ENCODE measurements around the gene CYFIP2.

Gene CYFIP2

DNA sequence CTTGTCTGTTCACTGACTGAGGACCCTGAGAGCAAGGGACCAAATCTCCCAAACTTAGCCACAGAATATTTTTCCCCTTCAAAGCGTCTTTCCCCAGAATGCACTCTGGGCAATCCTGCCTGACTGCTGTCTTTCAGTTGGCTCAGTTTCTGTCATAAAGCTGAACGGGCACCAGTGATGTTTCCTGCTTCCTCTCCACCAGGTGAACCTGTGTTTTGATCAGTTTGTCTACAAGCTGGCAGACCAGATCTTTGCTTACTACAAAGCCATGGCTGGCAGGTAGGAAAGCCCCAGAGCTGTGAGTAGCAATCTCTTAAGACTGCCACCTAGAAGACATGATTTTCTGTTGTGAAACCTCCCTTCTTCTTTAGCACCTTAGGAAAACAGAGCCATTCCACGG, 61.8 kb downstream of the CYFIP2 start:
- no peak for DNase-seq

DNA sequence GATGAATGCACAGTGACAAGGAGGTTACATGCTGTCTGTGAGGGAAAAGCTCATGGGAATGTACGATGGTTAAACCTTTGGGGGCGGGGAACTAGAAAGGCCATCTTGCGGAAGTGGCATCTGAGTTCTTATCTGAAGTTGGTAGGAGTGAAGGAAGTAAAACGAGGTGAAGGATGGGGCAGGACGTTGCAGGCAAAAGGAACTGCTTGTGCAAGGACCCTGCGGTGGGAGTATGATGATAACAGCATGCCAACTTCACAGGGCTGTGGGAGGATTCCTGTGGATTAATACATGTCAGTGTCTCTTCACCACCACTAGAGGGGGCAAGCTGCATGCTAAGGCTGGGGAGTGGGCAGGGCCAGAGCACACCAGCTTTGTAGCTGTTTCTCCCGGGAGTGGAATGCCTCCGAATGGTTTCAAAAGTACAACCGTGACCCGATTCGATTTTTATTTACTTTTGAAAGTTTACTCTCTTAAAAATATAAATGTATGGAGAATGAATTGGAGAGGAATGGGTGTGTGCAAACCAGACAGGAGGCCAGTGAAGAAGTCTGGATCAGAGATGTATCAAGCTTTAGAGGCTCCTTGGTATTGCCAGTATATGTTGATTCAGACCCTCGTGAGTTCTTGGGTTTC, 62.5 kb downstream of the CYFIP2 start:
- DNase-seq: peak; percentile 55 to 57

DNA sequence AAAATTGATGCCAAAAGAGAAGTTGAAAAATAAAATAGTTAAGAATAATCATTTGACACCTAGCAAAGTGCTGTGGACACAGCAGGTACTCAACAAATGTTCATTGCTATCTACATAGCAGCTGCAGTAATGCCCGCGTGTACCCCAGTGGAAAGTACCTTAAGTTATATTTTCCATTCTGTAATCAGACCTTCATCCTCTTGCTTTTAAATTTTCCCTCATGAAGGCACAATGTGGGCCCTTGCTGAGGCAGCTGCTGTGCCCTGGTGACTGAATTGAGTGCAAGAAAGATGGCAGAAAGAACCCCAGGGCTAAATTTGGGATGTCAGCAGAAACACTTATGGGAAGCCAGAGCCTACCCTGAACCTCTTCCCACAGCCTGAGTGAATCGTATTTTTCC, 65.9 kb downstream of the CYFIP2 start:
- DNase-seq: no peak

- DNase-seq: no peak
These were observed 69.9 kb downstream of the CYFIP2 start for GRCh38 chr5:157335534-157336422.

DNA sequence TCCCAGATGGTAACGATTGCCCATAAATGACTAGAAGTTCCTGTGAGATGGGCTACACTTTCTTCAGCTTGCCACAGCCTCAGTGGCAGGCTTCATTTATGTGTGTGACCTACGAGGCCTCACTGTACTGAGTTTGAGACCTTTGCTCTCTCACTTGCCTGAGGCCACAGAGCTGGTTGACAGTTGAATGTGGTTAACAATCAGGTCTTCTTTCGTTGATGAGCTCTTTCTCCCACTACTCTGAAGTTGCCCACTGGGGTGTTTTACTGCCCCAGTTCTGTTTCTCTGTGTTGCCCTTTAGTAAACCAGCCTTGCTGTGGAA, 70.5 kb downstream of the CYFIP2 start:
- DNase-seq: no peak

GRCh38 chr5:157339409-157339808, 73.5 kb downstream of the CYFIP2 start:
- no peak for DNase-seq

GRCh38 chr5:157342822-157343402, 77.0 kb downstream of the CYFIP2 start:
- peak; percentile 50 to 58 for DNase-seq

DNA sequence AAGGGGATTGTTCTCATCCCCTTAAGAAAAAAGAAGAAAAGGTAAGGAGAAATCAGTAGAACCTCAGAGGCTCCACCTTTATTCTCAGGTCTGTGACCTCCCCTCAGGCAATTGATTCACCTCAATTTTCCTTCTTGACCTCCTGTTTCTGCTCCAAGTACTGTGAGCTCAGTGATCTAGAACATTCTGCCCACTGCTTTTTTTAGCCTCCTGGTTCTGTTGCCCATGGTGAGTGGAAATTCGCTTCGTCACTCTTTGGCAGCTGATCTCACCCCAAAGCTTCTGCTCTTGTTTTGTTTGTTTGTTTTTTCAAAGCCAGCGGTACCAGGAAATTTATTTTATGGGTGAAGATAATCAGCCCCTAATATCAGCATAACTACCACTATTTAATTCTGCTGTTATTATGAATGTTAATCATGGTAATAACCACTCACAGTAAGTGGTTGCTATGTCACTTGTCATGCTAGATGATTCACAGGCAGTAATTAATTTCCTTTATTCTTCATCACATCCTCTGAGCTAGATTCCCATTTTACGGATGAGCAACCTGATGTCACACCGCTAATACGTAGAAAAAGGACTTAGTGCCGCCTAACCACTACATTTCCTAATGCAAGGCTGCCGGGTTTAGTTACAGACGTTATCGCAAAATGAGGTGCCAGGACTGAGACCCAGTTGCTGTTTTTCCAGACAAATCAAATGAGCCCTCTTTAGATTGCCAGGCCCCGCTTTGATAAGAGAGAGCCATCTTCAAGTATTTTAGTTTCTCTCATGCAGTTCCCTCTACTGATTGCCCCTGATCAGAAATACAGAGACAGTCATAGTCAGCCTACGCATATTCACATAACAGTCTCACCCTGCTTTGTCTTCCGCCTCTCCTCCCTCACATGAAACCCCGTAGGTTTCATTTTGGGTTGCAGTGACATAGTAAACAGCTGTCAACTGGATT, 78.2 kb downstream of the CYFIP2 start:
- DNase-seq: peak; percentile 29 to 34

- DNase-seq: no peak
These were observed 79.1 kb downstream of the CYFIP2 start for GRCh38 chr5:157345067-157345466.

DNA sequence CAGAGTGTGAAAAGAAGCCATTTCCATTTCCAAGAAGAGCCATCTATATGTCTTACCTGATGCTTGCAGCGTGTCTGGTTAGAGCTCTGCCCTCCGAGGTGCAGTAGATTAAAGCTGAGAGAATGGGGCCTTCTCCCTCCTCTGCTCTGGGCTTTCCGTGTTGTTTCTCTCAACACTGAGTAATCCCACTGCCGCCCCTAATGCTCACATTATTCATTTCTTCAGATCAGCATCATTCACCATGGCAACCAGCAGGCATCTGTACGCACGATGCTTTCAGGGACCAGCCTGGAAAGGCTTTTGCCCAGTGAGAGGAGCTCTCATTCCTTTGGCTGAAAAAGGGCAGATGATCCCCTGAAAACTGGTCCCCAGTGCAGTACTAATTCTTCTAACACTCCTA, 79.6 kb downstream of the CYFIP2 start:
- DNase-seq: peak in 1 of 2 experiments; percentile 38

GRCh38 chr5:157347301-157348048, 81.6 kb downstream of the CYFIP2 start:
- DNase-seq: no peak

GRCh38 chr5:157348049-157348400, 82.1 kb downstream of the CYFIP2 start:
- no peak for DNase-seq

GRCh38 chr5:157350939-157351801, 85.2 kb downstream of the CYFIP2 start:
- no peak for DNase-seq

DNA sequence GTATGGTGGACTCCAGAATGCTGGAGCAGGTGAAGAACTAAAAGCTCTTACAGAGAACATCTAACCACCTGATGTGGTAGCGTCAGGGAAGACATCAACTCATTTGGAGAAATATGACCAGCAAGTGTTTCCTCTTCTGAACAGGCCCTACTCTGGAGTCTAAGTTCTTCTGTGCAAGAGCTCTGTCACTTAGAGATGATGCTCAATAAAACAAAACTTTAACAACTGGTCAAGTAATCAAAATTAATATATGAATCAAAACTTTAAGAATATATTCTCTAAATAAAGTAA, 85.8 kb downstream of the CYFIP2 start:
- DNase-seq: no peak

GRCh38 chr5:157352756-157353340, 86.9 kb downstream of the CYFIP2 start:
- peak; percentile 73 to 80 for DNase-seq

DNA sequence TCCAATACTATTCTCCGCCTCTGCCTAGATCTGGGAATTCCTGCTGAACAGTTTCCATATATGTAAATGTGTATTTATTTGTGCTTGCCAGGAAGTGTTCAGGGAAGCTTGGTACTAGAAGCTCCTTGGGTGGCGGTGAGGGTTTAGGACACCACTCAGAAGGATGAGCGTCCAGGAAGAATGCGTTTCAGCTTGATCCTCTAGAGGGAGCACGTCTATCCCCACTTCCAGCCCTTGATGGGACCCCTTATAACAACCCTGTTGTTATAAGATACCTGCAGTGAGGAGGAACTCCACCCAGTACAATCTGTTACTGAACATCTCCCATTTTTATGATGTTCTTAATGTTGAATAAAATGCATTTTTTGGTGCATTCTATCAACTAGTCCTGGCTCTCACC, 88.9 kb downstream of the CYFIP2 start:
- no peak for DNase-seq

GRCh38 chr5:157356576-157356975, 90.7 kb downstream of the CYFIP2 start:
- DNase-seq: no peak

DNA sequence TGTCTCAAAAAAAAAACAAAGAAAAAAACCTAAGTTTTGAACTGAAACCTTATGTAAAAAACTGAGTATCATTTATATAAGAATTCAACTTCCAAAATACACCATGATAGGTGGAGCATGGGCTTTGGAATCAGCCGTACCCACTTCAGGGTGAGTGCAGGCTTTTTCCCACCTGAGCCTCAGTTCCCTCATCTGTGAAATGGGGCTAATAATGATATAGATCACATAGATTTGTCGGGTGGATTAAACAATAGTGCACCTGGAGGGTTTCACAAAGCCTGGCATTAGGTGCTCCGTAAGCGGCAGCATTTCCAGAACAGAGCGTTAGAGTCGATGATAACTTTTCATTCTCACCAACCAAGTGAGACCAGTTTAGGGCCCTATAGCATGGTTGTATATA, 91.9 kb downstream of the CYFIP2 start:
- DNase-seq: no peak

DNA sequence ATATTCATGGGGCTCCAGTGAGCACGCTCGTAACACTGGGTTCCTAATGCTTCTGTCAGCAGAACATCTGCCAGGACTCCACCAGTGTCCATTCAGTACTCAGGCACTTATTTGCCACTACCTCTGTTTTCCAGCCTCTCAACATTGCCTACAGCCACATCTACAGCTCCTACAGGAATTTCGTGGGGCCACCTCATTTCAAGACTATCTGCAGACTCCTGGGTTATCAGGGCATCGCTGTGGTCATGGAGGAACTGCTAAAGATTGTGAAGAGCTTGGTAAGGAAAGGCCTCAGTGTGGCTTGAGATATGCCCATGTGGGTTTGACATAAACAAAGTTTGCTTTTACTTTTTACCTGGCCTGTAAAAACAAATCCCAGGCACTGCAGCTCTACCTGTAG, 92.9 kb downstream of the CYFIP2 start:
- DNase-seq: no peak

GRCh38 chr5:157359356-157360055, 93.6 kb downstream of the CYFIP2 start:
- DNase-seq: no peak

GRCh38 chr5:157362012-157362411, 96.1 kb downstream of the CYFIP2 start:
- DNase-seq: no peak
